ENCODE data around the gene CCR1.
"Not testable (repeated sequence)": the region's sequence is repeated elsewhere in the genome, so short reads cannot be mapped to it uniquely, and the experiment has no call there.

CCR1 gene

GRCh38 chr3:46163556-46164041 is 44.5 kb downstream of the CCR1 start:
- DNase-seq = no peak

DNA sequence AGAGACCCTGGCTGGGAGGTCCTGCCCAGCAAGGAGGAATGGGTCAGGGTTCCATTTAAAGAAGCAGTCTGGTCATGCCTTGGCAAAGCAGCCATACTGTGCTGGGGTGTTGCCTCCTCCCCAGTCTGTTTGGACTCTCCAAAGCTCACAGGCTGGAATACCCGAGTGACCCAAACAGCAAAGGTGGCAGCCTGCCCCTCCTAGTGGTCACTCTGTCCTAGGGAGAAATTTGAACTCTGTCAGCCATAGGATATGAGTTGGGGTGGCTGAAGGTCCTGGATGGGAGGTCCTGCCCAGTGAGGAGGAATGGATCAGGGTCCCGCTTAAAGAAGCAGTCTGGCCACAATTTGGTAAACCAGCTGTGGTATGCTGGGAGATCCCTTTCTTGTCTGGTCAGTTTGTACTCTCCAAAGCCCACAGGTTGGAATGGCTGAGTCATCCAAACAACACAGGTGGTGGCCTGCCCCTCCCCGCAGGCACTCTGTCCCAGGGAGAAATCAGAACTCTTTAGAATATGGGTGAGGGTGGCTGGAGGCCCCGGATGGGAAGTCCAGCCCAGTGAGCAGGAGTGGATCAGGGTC is 45.0 kb downstream of the CCR1 start:
- no peak for DNase-seq

- DNase-seq = not testable (repeated sequence)
These were observed 50.4 kb downstream of the CCR1 start for GRCh38 chr3:46157685-46158084.

GRCh38 chr3:46154311-46154710 is 53.8 kb downstream of the CCR1 start:
- no peak for DNase-seq

All from NCI-H1092 (cell line).